HuH-7.5 (cell line): ENCODE results near the gene CPVL.

Experiments
- DNase-seq: peaks from one replicate; pipeline ENCODE4 v3.0.0; 2011; ENCODE audit warnings: low spot score

Gene CPVL

GRCh38 chr7:29146057-29146706 lies at the start of gene CPVL:
Gene CPVL (minus strand): TSS chr7:29146537. CDS start chr7:29121061, 25,476 bp downstream.
- DNase-seq: no peak

- peak; percentile 46 for DNase-seq
Measured at GRCh38 chr7:29194594-29195427, 48.5 kb upstream of the CPVL start, which contains the start of gene CHN2. Gene CHN2 (plus strand): TSS chr7:29194775.

- DNase-seq: peak; percentile 19
Measured at GRCh38 chr7:29194206-29194593, 47.9 kb upstream of the CPVL start.

- no peak for DNase-seq
Measured at GRCh38 chr7:29193316-29194205, 47.2 kb upstream of the CPVL start.

- DNase-seq: no peak
Measured at GRCh38 chr7:29192811-29193210, 46.5 kb upstream of the CPVL start.

- DNase-seq: no peak
Measured at GRCh38 chr7:29192323-29192722, 46.0 kb upstream of the CPVL start.

- DNase-seq: peak; percentile 35
Measured at GRCh38 chr7:29190349-29191045, 44.2 kb upstream of the CPVL start.

- DNase-seq: peak; percentile 63
Measured at GRCh38 chr7:29189743-29190201, 43.4 kb upstream of the CPVL start.

- no peak for DNase-seq
Measured at GRCh38 chr7:29185613-29186012, 39.3 kb upstream of the CPVL start.

GRCh38 chr7:29184599-29184998 lies 38.3 kb upstream of the CPVL start:
- DNase-seq: no peak

GRCh38 chr7:29179115-29179514 lies 32.8 kb upstream of the CPVL start:
- no peak for DNase-seq

- no peak for DNase-seq
Measured at GRCh38 chr7:29177963-29178600, 31.7 kb upstream of the CPVL start.

- DNase-seq: no peak
Measured at GRCh38 chr7:29173458-29173857, 27.1 kb upstream of the CPVL start.

GRCh38 chr7:29170781-29171180 lies 24.4 kb upstream of the CPVL start:
- DNase-seq: no peak

GRCh38 chr7:29167721-29168120 lies 21.4 kb upstream of the CPVL start:
- no peak for DNase-seq

GRCh38 chr7:29163854-29164253 lies 17.5 kb upstream of the CPVL start:
- no peak for DNase-seq

- DNase-seq: no peak
Measured at GRCh38 chr7:29162577-29162976, 16.2 kb upstream of the CPVL start.

GRCh38 chr7:29161231-29161630 lies 14.9 kb upstream of the CPVL start:
- no peak for DNase-seq

GRCh38 chr7:29160080-29160479 lies 13.7 kb upstream of the CPVL start:
- DNase-seq: no peak

- no peak for DNase-seq
Measured at GRCh38 chr7:29158795-29159423, 12.6 kb upstream of the CPVL start.
